WTC11 (cell line): Measurements from ENCODE around the gene MSLN. TPM values are rescaled to one million over a fixed set of nuclear protein-coding genes. Genes with fewer than 3 reads are reported as not detected.

Experiments used
- ATAC-seq: fragments of 200-7000 bp; cut with Tn5 transposase; 2 replicates; pipeline ENCODE4 v1.10.0; 2021; ENCODE audit warnings: mild to moderate bottlenecking, moderate library complexity
- CTCF ChIA-PET: fragments of 300-600 bp; sonication (Branson Sonifier 250); formaldehyde crosslinking; loops from one replicate; lab custom pipeline; 2021; ENCODE audit warnings: antibody characterized with exemption; lab: Charles Lee
- POLR2A ChIA-PET: fragments of 350-600 bp; sonication (Branson Sonifier 250); formaldehyde crosslinking; loops from one replicate; lab custom pipeline; 2021; ENCODE audit warnings: antibody characterized with exemption; lab: Charles Lee
- DNase-seq: peaks from one replicate; pipeline ENCODE4 v3.0.0; 2021; ENCODE audit warnings: low spot score
- H3K27ac Mint-ChIP-seq: 2 replicates; pipeline ENCODE4 v1.8.0; 2021; ENCODE audit warnings: mixed read lengths
- H3K27me3 Mint-ChIP-seq: 2 replicates; pipeline ENCODE4 v1.8.0; 2021; ENCODE audit warnings: low read depth, mild to moderate bottlenecking, moderate library complexity, mixed read lengths
- H3K36me3 Mint-ChIP-seq: 2 replicates; pipeline ENCODE4 v1.8.0; 2021; ENCODE audit warnings: mixed read lengths
- H3K4me1 Mint-ChIP-seq: 2 replicates; pipeline ENCODE4 v1.8.0; 2022; ENCODE audit warnings: mixed read lengths
- H3K4me3 Mint-ChIP-seq: 2 replicates; pipeline ENCODE4 v1.8.0; 2021; ENCODE audit warnings: mild to moderate bottlenecking, moderate library complexity, mixed read lengths
- H3K9me3 Mint-ChIP-seq: 2 replicates; pipeline ENCODE4 v1.8.0; 2021; ENCODE audit warnings: mixed read lengths
- CBFB ChIP-seq: sonication (generic); formaldehyde crosslinking; IDR thresholded peaks from 2 replicates; pipeline ENCODE4 v1.8.1; 2022; ENCODE audit warnings: mild to moderate bottlenecking, low read depth, missing genetic modification reagents
- CREB1 ChIP-seq: sonication (generic); formaldehyde crosslinking; IDR thresholded peaks from 2 replicates; pipeline ENCODE4 v1.8.0; 2023; ENCODE audit warnings: mild to moderate bottlenecking, missing genetic modification reagents
- EMX1 ChIP-seq: fragments of 250-450 bp; sonication (Bioruptor Pico); IDR thresholded peaks from 2 replicates; pipeline ENCODE4 v1.8.0; 2021; ENCODE audit warnings: mild to moderate bottlenecking
- FOXJ3 ChIP-seq: sonication (generic); formaldehyde crosslinking; IDR thresholded peaks from 2 replicates; pipeline ENCODE4 v1.9.0; 2021; ENCODE audit warnings: missing genetic modification reagents, mild to moderate bottlenecking, borderline replicate concordance
- IRF2 ChIP-seq: sonication (generic); formaldehyde crosslinking; IDR thresholded peaks from 2 replicates; pipeline ENCODE4 v1.8.0; 2022; ENCODE audit warnings: low read depth, missing genetic modification reagents, borderline replicate concordance
- KAT7 ChIP-seq: sonication (generic); formaldehyde crosslinking; IDR thresholded peaks from 2 replicates; pipeline ENCODE4 v1.8.1; 2023; ENCODE audit warnings: missing genetic modification reagents, mild to moderate bottlenecking, borderline replicate concordance
- NFATC4 ChIP-seq: fragments of 250-450 bp; sonication (Bioruptor Pico); IDR thresholded peaks from 2 replicates; pipeline ENCODE4 v1.9.0; 2021; ENCODE audit warnings: mild to moderate bottlenecking
- NFYB ChIP-seq: sonication (generic); formaldehyde crosslinking; conservative IDR thresholded peaks from 2 replicates; pipeline ENCODE4 v1.8.0; 2022; ENCODE audit warnings: low read depth, missing genetic modification reagents
- NR1H2 ChIP-seq: sonication (generic); formaldehyde crosslinking; IDR thresholded peaks from 2 replicates; pipeline ENCODE4 v1.9.0; 2021; ENCODE audit warnings: mild to moderate bottlenecking, moderate library complexity, missing genetic modification reagents
- TEAD4 ChIP-seq: sonication (generic); formaldehyde crosslinking; IDR thresholded peaks from 2 replicates; pipeline ENCODE4 v1.8.0; 2022; ENCODE audit warnings: mild to moderate bottlenecking, missing genetic modification reagents
- ZNF121 ChIP-seq: sonication (generic); formaldehyde crosslinking; IDR thresholded peaks from 2 replicates; pipeline ENCODE4 v1.8.0; 2023; ENCODE audit warnings: missing genetic modification reagents
- ZNF138 ChIP-seq: sonication (generic); formaldehyde crosslinking; conservative IDR thresholded peaks from 2 replicates; pipeline ENCODE4 v1.8.1; 2022; ENCODE audit warnings: mild to moderate bottlenecking, moderate library complexity, missing genetic modification reagents
- ZNF232 ChIP-seq: sonication (generic); formaldehyde crosslinking; IDR thresholded peaks from 2 replicates; pipeline ENCODE4 v1.8.0; 2022; ENCODE audit warnings: mild to moderate bottlenecking, missing genetic modification reagents
- total RNA-seq: library from RNA; stranded (reverse); gene quantifications from 3 replicates; pipeline ENCODE4 v1.2.3, GENCODE V29; 2021
- TF ChIP-seq, protein P1 (sequence below): sonication (generic); formaldehyde crosslinking; IDR thresholded peaks from 2 replicates; pipeline ENCODE4 v1.8.1; 2023; ENCODE audit warnings: mild to moderate bottlenecking, moderate library complexity, missing genetic modification reagents
- TF ChIP-seq, protein P2 (sequence below): sonication (generic); formaldehyde crosslinking; IDR thresholded peaks from 2 replicates; pipeline ENCODE4 v1.8.1; 2022; ENCODE audit warnings: low read depth, missing genetic modification reagents, borderline replicate concordance
- TF ChIP-seq, protein P3 (sequence below): sonication (generic); formaldehyde crosslinking; IDR thresholded peaks from 2 replicates; pipeline ENCODE4 v1.8.0; 2022; ENCODE audit warnings: missing genetic modification reagents
- TF ChIP-seq, protein P4 (sequence below): sonication (generic); formaldehyde crosslinking; conservative IDR thresholded peaks from 2 replicates; pipeline ENCODE4 v1.8.1; 2023; ENCODE audit warnings: mild to moderate bottlenecking, low read depth, missing genetic modification reagents, moderate library complexity
- TF ChIP-seq, protein P5 (sequence below): sonication (generic); formaldehyde crosslinking; IDR thresholded peaks from 2 replicates; pipeline ENCODE4 v1.8.0; 2023; ENCODE audit warnings: missing genetic modification reagents
- TF ChIP-seq, protein P6 (sequence below): fragments of 250-450 bp; sonication (Bioruptor Pico); IDR thresholded peaks from 2 replicates; pipeline ENCODE4 v1.9.0; 2021; ENCODE audit warnings: mild to moderate bottlenecking

MSLN gene
- total RNA-seq, 1 experiment from 2014 or later, result 0.20 TPM

DNA sequence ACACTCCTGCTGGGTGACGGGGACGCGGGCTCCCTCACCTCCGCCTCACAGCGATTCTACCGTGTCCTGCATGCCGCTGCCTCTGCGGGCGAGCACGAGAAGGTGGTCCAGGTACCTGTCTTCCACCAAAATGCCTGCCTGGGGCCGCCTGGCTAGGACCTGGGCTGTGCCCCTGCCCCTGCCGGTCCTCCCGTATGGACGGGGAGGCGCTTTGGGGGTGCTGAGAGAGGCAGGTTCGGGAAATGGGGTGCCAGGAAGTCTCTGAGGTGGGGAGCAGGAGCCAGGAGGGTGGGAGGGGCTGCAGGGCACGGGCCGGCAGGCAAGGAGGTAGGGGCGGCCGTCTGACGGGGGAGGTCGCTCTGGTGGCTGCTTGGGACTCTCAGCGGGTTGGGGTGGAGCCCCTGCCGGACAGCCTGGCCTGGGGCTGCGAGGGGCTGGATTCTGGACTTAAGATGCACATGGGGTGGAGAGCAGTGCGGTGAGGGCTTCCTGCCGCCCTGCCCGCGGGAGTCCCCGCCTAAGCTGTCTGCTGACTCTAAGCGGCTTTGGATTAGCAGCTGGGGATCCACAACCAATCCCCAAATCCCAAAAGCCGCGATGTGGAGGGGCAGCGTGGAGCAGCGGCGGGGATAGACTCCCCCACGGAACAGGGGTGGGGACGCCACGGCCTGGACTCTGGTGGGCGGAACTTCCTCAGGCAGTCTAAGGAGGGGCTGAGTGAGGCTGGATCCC, 33.7 kb downstream of the MSLN start:
- no peak overlapping the region for H3K4me3 Mint-ChIP-seq
- no peak for ATAC-seq
- no peaks in the 10 kb centered on the region for H3K9me3 Mint-ChIP-seq
- POLR2A ChIA-PET, result no interaction called here
- CTCF ChIA-PET, result interaction anchor here (0.5 kb wide), 1 partner anchor 110 kb away, joined by 3 read pairs; no protein-coding TSS in a partner anchor
- H3K27ac Mint-ChIP-seq, result no peak overlapping the region
- no peaks in the 10 kb centered on the region for H3K27me3 Mint-ChIP-seq
- no peaks in the 10 kb centered on the region for H3K4me1 Mint-ChIP-seq
- TF ChIP-seq, protein P1, sequence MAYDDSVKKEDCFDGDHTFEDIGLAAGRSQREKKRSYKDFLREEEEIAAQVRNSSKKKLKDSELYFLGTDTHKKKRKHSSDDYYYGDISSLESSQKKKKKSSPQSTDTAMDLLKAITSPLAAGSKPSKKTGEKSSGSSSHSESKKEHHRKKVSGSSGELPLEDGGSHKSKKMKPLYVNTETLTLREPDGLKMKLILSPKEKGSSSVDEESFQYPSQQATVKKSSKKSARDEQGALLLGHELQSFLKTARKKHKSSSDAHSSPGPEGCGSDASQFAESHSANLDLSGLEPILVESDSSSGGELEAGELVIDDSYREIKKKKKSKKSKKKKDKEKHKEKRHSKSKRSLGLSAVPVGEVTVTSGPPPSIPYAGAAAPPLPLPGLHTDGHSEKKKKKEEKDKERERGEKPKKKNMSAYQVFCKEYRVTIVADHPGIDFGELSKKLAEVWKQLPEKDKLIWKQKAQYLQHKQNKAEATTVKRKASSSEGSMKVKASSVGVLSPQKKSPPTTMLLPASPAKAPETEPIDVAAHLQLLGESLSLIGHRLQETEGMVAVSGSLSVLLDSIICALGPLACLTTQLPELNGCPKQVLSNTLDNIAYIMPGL, result no peak
- TF ChIP-seq NFYB (CRISPR knock-in tag) (no peak), CBFB (no peak), NFATC4 (CRISPR knock-in tag) (no peak), TEAD4 (CRISPR knock-in tag) (no peak), KAT7 (CRISPR knock-in tag) (no peak), CREB1 (no peak)
- TF ChIP-seq, protein P2, sequence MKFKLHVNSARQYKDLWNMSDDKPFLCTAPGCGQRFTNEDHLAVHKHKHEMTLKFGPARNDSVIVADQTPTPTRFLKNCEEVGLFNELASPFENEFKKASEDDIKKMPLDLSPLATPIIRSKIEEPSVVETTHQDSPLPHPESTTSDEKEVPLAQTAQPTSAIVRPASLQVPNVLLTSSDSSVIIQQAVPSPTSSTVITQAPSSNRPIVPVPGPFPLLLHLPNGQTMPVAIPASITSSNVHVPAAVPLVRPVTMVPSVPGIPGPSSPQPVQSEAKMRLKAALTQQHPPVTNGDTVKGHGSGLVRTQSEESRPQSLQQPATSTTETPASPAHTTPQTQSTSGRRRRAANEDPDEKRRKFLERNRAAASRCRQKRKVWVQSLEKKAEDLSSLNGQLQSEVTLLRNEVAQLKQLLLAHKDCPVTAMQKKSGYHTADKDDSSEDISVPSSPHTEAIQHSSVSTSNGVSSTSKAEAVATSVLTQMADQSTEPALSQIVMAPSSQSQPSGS (CRISPR knock-in tag), result no peak
- no peak for DNase-seq
- H3K36me3 Mint-ChIP-seq, result peaks cover 21% of the 10 kb centered on the region

DNA sequence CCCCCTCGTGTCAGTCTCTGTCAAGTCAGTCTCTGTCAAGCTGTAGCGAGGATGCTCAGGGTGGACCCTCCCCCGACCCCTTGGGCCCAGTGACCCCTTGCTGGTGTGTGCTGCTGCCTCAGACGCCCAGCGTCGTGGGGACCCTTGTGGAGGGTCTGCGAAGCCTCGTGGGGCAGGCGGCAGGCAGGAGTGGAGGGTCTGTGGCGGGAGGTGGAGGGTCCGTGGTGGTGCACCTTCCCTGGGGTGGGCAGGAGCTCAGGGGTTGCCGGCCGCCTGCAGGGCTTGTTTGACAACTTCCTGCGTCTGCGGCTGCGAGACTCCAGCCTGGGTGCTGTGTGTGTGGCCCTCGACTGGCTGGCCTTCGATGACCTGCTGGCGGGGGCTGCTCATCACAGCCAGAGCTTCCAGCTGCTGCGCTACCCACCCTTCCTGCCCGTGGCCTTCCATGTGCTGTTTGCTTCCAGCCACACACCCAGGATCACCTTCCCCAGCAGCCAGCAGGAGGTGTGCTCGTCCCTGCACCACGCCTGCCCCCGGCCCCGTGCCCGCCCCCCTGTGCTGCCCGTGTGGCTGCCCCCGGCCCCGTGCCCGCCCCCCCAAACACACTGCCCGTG, 34.4 kb downstream of the MSLN start:
- DNase-seq (no peak), ATAC-seq (no peak)
- ChIA-PET POLR2A (no interaction called here), CTCF (interaction anchor here (0.5 to 1.6 kb wide), 3 partner anchors 14 to 110 kb away, joined by 3 read pairs; no protein-coding TSS in a partner anchor)
- Mint-ChIP-seq H3K27ac (no peak overlapping the region), H3K27me3 (no peaks in the 10 kb centered on the region), H3K36me3 (peaks cover 21% of the 10 kb centered on the region), H3K4me3 (no peak overlapping the region), H3K4me1 (no peaks in the 10 kb centered on the region), H3K9me3 (no peaks in the 10 kb centered on the region)
- TF ChIP-seq, protein P3, sequence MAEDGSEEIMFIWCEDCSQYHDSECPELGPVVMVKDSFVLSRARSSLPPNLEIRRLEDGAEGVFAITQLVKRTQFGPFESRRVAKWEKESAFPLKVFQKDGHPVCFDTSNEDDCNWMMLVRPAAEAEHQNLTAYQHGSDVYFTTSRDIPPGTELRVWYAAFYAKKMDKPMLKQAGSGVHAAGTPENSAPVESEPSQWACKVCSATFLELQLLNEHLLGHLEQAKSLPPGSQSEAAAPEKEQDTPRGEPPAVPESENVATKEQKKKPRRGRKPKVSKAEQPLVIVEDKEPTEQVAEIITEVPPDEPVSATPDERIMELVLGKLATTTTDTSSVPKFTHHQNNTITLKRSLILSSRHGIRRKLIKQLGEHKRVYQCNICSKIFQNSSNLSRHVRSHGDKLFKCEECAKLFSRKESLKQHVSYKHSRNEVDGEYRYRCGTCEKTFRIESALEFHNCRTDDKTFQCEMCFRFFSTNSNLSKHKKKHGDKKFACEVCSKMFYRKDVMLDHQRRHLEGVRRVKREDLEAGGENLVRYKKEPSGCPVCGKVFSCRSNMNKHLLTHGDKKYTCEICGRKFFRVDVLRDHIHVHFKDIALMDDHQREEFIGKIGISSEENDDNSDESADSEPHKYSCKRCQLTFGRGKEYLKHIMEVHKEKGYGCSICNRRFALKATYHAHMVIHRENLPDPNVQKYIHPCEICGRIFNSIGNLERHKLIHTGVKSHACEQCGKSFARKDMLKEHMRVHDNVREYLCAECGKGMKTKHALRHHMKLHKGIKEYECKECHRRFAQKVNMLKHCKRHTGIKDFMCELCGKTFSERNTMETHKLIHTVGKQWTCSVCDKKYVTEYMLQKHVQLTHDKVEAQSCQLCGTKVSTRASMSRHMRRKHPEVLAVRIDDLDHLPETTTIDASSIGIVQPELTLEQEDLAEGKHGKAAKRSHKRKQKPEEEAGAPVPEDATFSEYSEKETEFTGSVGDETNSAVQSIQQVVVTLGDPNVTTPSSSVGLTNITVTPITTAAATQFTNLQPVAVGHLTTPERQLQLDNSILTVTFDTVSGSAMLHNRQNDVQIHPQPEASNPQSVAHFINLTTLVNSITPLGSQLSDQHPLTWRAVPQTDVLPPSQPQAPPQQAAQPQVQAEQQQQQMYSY (CRISPR knock-in tag), result no peak
- no peak for TF ChIP-seq EMX1 (CRISPR knock-in tag)
- no peak for TF ChIP-seq IRF2 (CRISPR knock-in tag)
- no peak for TF ChIP-seq NR1H2 (CRISPR knock-in tag)
- no peak for TF ChIP-seq ZNF138 (CRISPR knock-in tag)
- TF ChIP-seq, protein P4, sequence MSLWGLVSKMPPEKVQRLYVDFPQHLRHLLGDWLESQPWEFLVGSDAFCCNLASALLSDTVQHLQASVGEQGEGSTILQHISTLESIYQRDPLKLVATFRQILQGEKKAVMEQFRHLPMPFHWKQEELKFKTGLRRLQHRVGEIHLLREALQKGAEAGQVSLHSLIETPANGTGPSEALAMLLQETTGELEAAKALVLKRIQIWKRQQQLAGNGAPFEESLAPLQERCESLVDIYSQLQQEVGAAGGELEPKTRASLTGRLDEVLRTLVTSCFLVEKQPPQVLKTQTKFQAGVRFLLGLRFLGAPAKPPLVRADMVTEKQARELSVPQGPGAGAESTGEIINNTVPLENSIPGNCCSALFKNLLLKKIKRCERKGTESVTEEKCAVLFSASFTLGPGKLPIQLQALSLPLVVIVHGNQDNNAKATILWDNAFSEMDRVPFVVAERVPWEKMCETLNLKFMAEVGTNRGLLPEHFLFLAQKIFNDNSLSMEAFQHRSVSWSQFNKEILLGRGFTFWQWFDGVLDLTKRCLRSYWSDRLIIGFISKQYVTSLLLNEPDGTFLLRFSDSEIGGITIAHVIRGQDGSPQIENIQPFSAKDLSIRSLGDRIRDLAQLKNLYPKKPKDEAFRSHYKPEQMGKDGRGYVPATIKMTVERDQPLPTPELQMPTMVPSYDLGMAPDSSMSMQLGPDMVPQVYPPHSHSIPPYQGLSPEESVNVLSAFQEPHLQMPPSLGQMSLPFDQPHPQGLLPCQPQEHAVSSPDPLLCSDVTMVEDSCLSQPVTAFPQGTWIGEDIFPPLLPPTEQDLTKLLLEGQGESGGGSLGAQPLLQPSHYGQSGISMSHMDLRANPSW (CRISPR knock-in tag), result no peak
- TF ChIP-seq, protein P5, sequence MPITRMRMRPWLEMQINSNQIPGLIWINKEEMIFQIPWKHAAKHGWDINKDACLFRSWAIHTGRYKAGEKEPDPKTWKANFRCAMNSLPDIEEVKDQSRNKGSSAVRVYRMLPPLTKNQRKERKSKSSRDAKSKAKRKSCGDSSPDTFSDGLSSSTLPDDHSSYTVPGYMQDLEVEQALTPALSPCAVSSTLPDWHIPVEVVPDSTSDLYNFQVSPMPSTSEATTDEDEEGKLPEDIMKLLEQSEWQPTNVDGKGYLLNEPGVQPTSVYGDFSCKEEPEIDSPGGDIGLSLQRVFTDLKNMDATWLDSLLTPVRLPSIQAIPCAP (CRISPR knock-in tag), result no peak
- no peak for TF ChIP-seq CBFB
- no peak for TF ChIP-seq ZNF121 (CRISPR knock-in tag)
- no peak for TF ChIP-seq ZNF232
- TF ChIP-seq FOXJ3 (CRISPR knock-in tag), result no peak
- TF ChIP-seq, protein P6, sequence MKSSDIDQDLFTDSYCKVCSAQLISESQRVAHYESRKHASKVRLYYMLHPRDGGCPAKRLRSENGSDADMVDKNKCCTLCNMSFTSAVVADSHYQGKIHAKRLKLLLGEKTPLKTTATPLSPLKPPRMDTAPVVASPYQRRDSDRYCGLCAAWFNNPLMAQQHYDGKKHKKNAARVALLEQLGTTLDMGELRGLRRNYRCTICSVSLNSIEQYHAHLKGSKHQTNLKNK (CRISPR knock-in tag), result no peak
